ENCODE data around the gene TEX2.

- TF ChIP-seq CTCF (IDR thresholded peaks at IDR 0.05; ENCODE audit: poor library complexity) (no peak), EZH2 (IDR thresholded peaks at IDR 0.05; ENCODE audit: borderline replicate concordance) (no peak)
These were observed 147.1 kb downstream of the TEX2 start for GRCh38 chr17:64115822-64116534.
